Tibial nerve (tissue), 4 donors: Measurements from ENCODE around the gene LRFN3.

ENCODE experiments used
- CTCF ChIP-seq, 5 experiments: fragments of 200-600 bp in 3 of 5; fragments of 450-650 bp in 2 of 5; sonication (generic) in 3 of 5; IDR thresholded peaks; one replicate each; pipeline ENCODE4 v1.5.1; 2016 to 2019; ENCODE audit warnings: antibody characterized with exemption in 5 of 5, mild to moderate bottlenecking in 3 of 5, moderate library complexity in 2 of 5
- EP300 ChIP-seq, 2 donors: sonication (generic); formaldehyde crosslinking; IDR thresholded peaks; one replicate each; pipeline ENCODE4 v1.6.1; 2017; ENCODE audit warnings: antibody characterized with exemption in 2 of 2, mild to moderate bottlenecking in 1 of 2
- POLR2A ChIP-seq, 2 donors: fragments of 450-650 bp; IDR thresholded peaks; one replicate each; pipeline ENCODE4 v1.6.1; 2017; ENCODE audit warnings: antibody characterized with exemption in 2 of 2, mild to moderate bottlenecking in 2 of 2, moderate library complexity in 2 of 2

- TF ChIP-seq CTCF (IDR thresholded peaks at IDR 0.05) (no peak), POLR2A (IDR thresholded peaks at IDR 0.05) (no peak), EP300 (IDR thresholded peaks at IDR 0.05) (no peak)
Measured at GRCh38 chr19:35988824-35989223, 52.6 kb downstream of the LRFN3 start.
